GM18873 (cell line): ENCODE measurements around the gene LAMA2.

ENCODE experiments used
- ATAC-seq: cut with Tn5 transposase; IDR thresholded peaks from one replicate; pipeline ENCODE4 v1.9.1; 2021; ENCODE audit warnings: mild to moderate bottlenecking, moderate library complexity, moderate number of reproducible peaks; ENCODE audit not compliant: unreplicated experiment, low FRiP score

LAMA2 gene

GRCh38 chr6:128903715-128904114 lies 20.8 kb downstream of the LAMA2 start:
- ATAC-seq = no peak

GRCh38 chr6:128914051-128914450 lies 31.1 kb downstream of the LAMA2 start:
- ATAC-seq = no peak

GRCh38 chr6:128918886-128919285 lies 35.9 kb downstream of the LAMA2 start:
- ATAC-seq = no peak

- no peak for ATAC-seq
Measured at GRCh38 chr6:128919412-128920180, 36.7 kb downstream of the LAMA2 start.

- no peak for ATAC-seq
Measured at GRCh38 chr6:128925765-128926164, 42.8 kb downstream of the LAMA2 start.

- no peak for ATAC-seq
Measured at GRCh38 chr6:128929869-128930268, 46.9 kb downstream of the LAMA2 start.

GRCh38 chr6:128930321-128930720 lies 47.4 kb downstream of the LAMA2 start:
- ATAC-seq = no peak

GRCh38 chr6:128932061-128932460 lies 49.1 kb downstream of the LAMA2 start:
- ATAC-seq = no peak

- no peak for ATAC-seq
Measured at GRCh38 chr6:128950864-128951263, 67.9 kb downstream of the LAMA2 start.

GRCh38 chr6:128952902-128953301 lies 70.0 kb downstream of the LAMA2 start:
- ATAC-seq = no peak

- ATAC-seq = no peak
Measured at GRCh38 chr6:128954308-128955043, 71.5 kb downstream of the LAMA2 start.

- no peak for ATAC-seq
Measured at GRCh38 chr6:128963561-128963960, 80.6 kb downstream of the LAMA2 start.

GRCh38 chr6:128964233-128964755 lies 81.4 kb downstream of the LAMA2 start:
- no peak for ATAC-seq

- no peak for ATAC-seq
Measured at GRCh38 chr6:128964771-128965170, 81.8 kb downstream of the LAMA2 start.

- no peak for ATAC-seq
Measured at GRCh38 chr6:128966934-128967333, 84.0 kb downstream of the LAMA2 start.

- no peak for ATAC-seq
Measured at GRCh38 chr6:128979071-128979470, 96.1 kb downstream of the LAMA2 start.

- no peak for ATAC-seq
Measured at GRCh38 chr6:128981716-128982115, 98.8 kb downstream of the LAMA2 start.

GRCh38 chr6:128990360-128990759 lies 107.4 kb downstream of the LAMA2 start:
- ATAC-seq = no peak

- ATAC-seq = no peak
Measured at GRCh38 chr6:128990915-128991314, 108.0 kb downstream of the LAMA2 start.

GRCh38 chr6:128993166-128993565 lies 110.2 kb downstream of the LAMA2 start:
- ATAC-seq = no peak

- ATAC-seq = no peak
Measured at GRCh38 chr6:128997880-128998279, 114.9 kb downstream of the LAMA2 start.
